Right atrium auricular region (tissue), 2 donors: ENCODE results near the gene SRRD. TPM values are rescaled to one million over a fixed set of nuclear protein-coding genes. Genes with fewer than 3 reads are reported as not detected.
A peak's percentile ranks its signal among the peaks of the same experiment; 100 is the strongest.

Experiments
- DNase-seq: peaks from one replicate; pipeline ENCODE4 v3.0.0-alpha.2; 2019; ENCODE audit warnings: low spot score
- H3K27ac ChIP-seq, 2 donors: fragments of 200-600 bp; sonication (generic); 1 replicate in 1 of 2; 2 replicates in 1 of 2; pipeline ENCODE4 v1.5.1; 2016 to 2019
- H3K27me3 ChIP-seq, 2 donors: fragments of 200-600 bp; sonication (generic); one replicate each; pipeline versions ENCODE4 v1.5.1 to v1.6.0; 2017 to 2019
- H3K36me3 ChIP-seq: fragments of 200-600 bp; sonication (generic); one replicate; pipeline ENCODE4 v1.5.1; 2016
- H3K4me1 ChIP-seq, 2 donors: fragments of 200-600 bp; sonication (generic); one replicate each; pipeline versions ENCODE4 v1.5.1 to v1.6.0; 2017 to 2019
- H3K4me3 ChIP-seq, 2 donors: fragments of 200-600 bp; sonication (generic); 1 replicate in 1 of 2; 2 replicates in 1 of 2; pipeline ENCODE4 v1.5.1; 2017 to 2019; ENCODE audit warnings: mild to moderate bottlenecking in 1 of 2, moderate library complexity in 1 of 2
- H3K9me3 ChIP-seq, 2 donors: fragments of 200-600 bp; sonication (generic); one replicate each; pipeline ENCODE4 v1.5.1; 2019
- total RNA-seq, 2 donors: library from RNA; depleted of rRNA; stranded (reverse); fragments of >200 nt; gene quantifications; one replicate each; pipeline ENCODE4 v1.1.0, GENCODE V29; 2016
- TF ChIP-seq, protein P1 (sequence below), 2 donors: fragments of 200-600 bp; sonication (generic); IDR thresholded peaks; one replicate each; pipeline ENCODE4 v1.5.1; 2019; ENCODE audit warnings: antibody characterized with exemption in 2 of 2

Gene SRRD
- total RNA-seq, 2 donors from 2014 or later, result 20.4 to 25.0 TPM

- Histone ChIP-seq H3K36me3 (peaks cover 68% of the 10 kb centered on the region), H3K27ac (no peak overlapping the region), H3K9me3 (no peaks in the 10 kb centered on the region), H3K27me3 (no peaks in the 10 kb centered on the region), H3K4me3 (no peak overlapping the region), H3K4me1 (peaks cover 0 to 31% of the 10 kb centered on the region in 2 donors)
- DNase-seq, result no peak
- TF ChIP-seq, protein P1, sequence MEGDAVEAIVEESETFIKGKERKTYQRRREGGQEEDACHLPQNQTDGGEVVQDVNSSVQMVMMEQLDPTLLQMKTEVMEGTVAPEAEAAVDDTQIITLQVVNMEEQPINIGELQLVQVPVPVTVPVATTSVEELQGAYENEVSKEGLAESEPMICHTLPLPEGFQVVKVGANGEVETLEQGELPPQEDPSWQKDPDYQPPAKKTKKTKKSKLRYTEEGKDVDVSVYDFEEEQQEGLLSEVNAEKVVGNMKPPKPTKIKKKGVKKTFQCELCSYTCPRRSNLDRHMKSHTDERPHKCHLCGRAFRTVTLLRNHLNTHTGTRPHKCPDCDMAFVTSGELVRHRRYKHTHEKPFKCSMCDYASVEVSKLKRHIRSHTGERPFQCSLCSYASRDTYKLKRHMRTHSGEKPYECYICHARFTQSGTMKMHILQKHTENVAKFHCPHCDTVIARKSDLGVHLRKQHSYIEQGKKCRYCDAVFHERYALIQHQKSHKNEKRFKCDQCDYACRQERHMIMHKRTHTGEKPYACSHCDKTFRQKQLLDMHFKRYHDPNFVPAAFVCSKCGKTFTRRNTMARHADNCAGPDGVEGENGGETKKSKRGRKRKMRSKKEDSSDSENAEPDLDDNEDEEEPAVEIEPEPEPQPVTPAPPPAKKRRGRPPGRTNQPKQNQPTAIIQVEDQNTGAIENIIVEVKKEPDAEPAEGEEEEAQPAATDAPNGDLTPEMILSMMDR (IDR thresholded peaks at IDR 0.05), result no peak
These were observed 24.5 kb downstream of the SRRD start for GRCh38 chr22:26508148-26508547.

- Histone ChIP-seq H3K36me3 (peaks cover 29% of the 10 kb centered on the region), H3K27ac (peak within 1 kb of the TSS; percentile 56 to 77), H3K27me3 (no peaks in the 10 kb centered on the region), H3K4me3 (peak within 1 kb of the TSS; percentile 57 to 87), H3K9me3 (no peaks in the 10 kb centered on the region), H3K4me1 (peaks cover 0 to 27% of the 10 kb centered on the region in 2 donors)
- peak; percentile 96 for DNase-seq
- TF ChIP-seq, protein P1 (IDR thresholded peaks at IDR 0.05), result no peak
These were observed 28.6 kb downstream of the SRRD start, which contains the start of gene TFIP11 for GRCh38 chr22:26512149-26512793. Gene TFIP11 (minus strand): TSS chr22:26512473. CDS start chr22:26510272, 2,201 bp downstream.

DNA sequence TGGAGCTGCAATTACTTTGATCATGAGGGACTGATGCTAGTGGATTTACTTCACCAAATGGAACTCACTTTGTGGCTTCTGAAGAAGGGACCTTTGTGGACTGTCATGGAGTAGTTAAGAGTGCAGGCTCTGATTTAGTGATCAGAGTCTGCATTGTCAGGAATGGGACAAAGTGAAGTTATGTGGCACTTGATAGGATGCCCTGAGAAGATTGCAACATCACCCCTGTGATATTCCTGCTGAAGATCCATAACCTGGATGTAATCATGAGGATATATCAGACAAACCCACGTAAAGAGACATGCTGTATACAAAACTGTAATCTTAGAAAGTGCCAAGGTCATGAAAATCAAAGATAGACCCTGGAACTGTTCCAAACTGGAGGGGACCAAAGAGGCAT lies 30.2 kb downstream of the SRRD start:
- H3K4me3 ChIP-seq, result no peak overlapping the region
- DNase-seq, result no peak
- no peaks in the 10 kb centered on the region for H3K27me3 ChIP-seq
- peaks cover 18% of the 10 kb centered on the region for H3K36me3 ChIP-seq
- H3K9me3 ChIP-seq, result no peaks in the 10 kb centered on the region
- peaks cover 0 to 27% of the 10 kb centered on the region in 2 donors for H3K4me1 ChIP-seq
- no peak overlapping the region for H3K27ac ChIP-seq
- TF ChIP-seq, protein P1 (IDR thresholded peaks at IDR 0.05), result no peak

DNA sequence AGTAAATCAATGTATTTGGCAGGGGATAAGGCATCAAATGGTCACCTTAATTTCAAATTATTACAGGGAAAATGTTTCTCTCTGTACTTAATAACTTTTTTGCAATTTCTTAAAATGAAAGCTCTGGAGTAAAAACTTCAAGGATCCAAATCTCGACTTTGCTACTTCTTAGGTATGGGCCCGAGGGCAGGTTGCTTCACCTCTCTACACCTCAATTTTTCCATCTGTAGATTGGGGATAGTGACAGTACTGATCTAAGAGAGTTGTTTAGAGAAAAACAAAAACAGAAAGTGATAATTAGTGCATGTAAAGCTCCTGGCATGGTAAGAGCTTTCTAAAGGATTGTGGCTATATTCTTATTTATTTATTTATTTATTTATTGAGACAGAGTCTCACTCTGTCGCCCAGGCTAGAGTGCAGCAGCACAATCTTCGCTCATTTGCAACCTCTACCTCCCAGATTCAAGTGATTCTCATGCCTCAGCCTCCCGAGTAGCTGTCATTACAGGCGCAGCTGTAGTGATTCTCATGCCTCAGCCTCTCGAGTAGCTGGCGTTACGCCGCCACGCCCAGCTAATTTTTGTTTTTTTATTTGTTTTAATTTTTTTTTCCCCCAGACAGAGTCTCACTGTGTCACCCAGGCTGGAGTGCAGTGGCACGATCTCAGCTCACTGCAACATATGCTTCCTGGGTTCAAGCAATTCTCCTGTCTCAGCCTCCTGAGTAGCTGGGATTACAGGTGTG lies 30.9 kb downstream of the SRRD start:
- H3K36me3 ChIP-seq, result peaks cover 11% of the 10 kb centered on the region
- no peaks in the 10 kb centered on the region for H3K9me3 ChIP-seq
- no peak for DNase-seq
- no peak overlapping the region for H3K4me3 ChIP-seq
- no peak overlapping the region for H3K27ac ChIP-seq
- no peaks in the 10 kb centered on the region for H3K27me3 ChIP-seq
- TF ChIP-seq, protein P1 (IDR thresholded peaks at IDR 0.05), result no peak
- H3K4me1 ChIP-seq, result peaks cover 0 to 27% of the 10 kb centered on the region in 2 donors

DNA sequence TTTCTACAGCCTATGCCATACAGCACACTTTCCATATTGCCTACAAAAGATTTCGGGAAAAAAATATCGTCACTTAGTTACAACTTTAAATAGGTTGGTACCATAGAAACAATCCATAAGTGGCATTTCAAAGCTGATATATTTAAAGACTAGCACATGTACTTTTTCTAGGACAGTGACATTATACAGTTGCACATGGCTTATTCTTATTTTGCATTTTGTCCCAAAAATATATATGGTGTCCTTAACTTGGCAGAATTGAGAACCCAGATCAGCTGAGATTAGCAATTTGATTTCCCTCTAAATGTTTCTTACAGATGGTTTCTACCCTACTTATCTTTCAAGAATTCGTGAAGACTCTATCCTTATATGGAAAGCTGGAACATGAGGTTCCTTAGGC lies 32.3 kb downstream of the SRRD start:
- Histone ChIP-seq H3K4me1 (peaks cover 0 to 24% of the 10 kb centered on the region in 2 donors), H3K36me3 (no peaks in the 10 kb centered on the region), H3K27ac (no peak overlapping the region), H3K4me3 (no peak overlapping the region), H3K9me3 (no peaks in the 10 kb centered on the region), H3K27me3 (no peaks in the 10 kb centered on the region)
- TF ChIP-seq, protein P1 (IDR thresholded peaks at IDR 0.05), result no peak
- no peak for DNase-seq
